IPS DF 6.9 (cell line): Measurements from ENCODE around the gene RASGRP3.

Experiments used
- DNase-seq: peaks from one replicate; pipeline ENCODE4 v3.0.0-alpha.2; 2013; ENCODE audit warnings: low read depth, low spot score
- H3K27ac ChIP-seq: one replicate; pipeline ENCODE4 v1.5.1; 2013; ENCODE audit warnings: low read length, control low read depth
- H3K27me3 ChIP-seq: 2 replicates; pipeline ENCODE4 v1.6.1; 2013; ENCODE audit warnings: mild to moderate bottlenecking, low read length; ENCODE audit not compliant: control insufficient read depth, insufficient read depth
- H3K36me3 ChIP-seq: 2 replicates; pipeline ENCODE4 v1.6.1; 2013; ENCODE audit warnings: low read length; ENCODE audit not compliant: control insufficient read depth, insufficient read depth
- H3K4me1 ChIP-seq: 2 replicates; pipeline ENCODE4 v1.6.1; 2013; ENCODE audit warnings: low read length; ENCODE audit not compliant: control insufficient read depth, insufficient read depth
- H3K4me3 ChIP-seq: 2 replicates; pipeline ENCODE4 v1.5.1; 2013; ENCODE audit warnings: mild to moderate bottlenecking, low read length
- H3K9me3 ChIP-seq: 2 replicates; pipeline ENCODE4 v1.6.1; 2013; ENCODE audit warnings: low read length, inconsistent platforms; ENCODE audit not compliant: control insufficient read depth, insufficient read depth
- WGBS: extraction: QIAGEN DNeasy Blood & Tissue Kit; methylation state at CpG from one replicate; pipeline ENCODE4 v1.1.7; 2013; ENCODE audit warnings: mixed read lengths, missing lambda C conversion rate; ENCODE audit not compliant: insufficient read length, insufficient coverage; 5-methylcytosine and 5-hydroxymethylcytosine counted together

Gene RASGRP3

GRCh38 chr2:33492399-33493134, 16.1 kb downstream of the RASGRP3 start:
- no CpG with 5 or more reads among the region's 6 CpGs for whole genome bisulfite sequencing
- Histone ChIP-seq H3K27me3 (no peaks in the 10 kb centered on the region), H3K27ac (no peak overlapping the region), H3K4me3 (no peak overlapping the region), H3K36me3 (no peaks in the 10 kb centered on the region), H3K9me3 (no peaks in the 10 kb centered on the region), H3K4me1 (no peaks in the 10 kb centered on the region)
- DNase-seq: no peak

GRCh38 chr2:33494155-33494779, 17.8 kb downstream of the RASGRP3 start:
- H3K36me3 ChIP-seq: no peaks in the 10 kb centered on the region
- no peak overlapping the region for H3K4me3 ChIP-seq
- H3K4me1 ChIP-seq: no peaks in the 10 kb centered on the region
- H3K9me3 ChIP-seq: no peaks in the 10 kb centered on the region
- no CpG with 5 or more reads among the region's 10 CpGs for WGBS
- DNase-seq: no peak
- H3K27me3 ChIP-seq: no peaks in the 10 kb centered on the region
- no peak overlapping the region for H3K27ac ChIP-seq

- Histone ChIP-seq H3K4me1 (no peaks in the 10 kb centered on the region), H3K4me3 (no peak overlapping the region), H3K36me3 (no peaks in the 10 kb centered on the region), H3K27ac (no peak overlapping the region), H3K27me3 (no peaks in the 10 kb centered on the region), H3K9me3 (no peaks in the 10 kb centered on the region)
- no CpG with 5 or more reads among the region's 8 CpGs for WGBS
- DNase-seq: no peak
Measured at GRCh38 chr2:33494877-33495641, 18.6 kb downstream of the RASGRP3 start.

DNA sequence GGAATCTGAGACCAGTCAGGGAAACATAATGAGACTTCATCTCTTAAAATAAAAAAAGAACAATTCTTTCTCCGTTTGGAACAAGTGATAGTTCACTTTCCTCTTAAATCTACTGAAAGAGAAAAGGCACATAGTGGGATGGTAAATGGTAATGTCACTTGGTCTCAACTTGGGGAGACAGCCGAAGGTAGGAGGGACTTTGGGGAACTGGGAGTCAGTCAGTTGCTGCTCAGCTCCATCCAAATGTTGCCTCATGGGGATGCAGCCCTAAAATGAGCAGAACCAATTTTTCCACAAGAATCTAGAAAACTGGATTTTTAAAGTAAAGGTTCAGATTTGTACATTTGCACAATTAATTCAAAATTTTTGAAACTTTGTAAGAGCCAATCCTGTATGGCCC, 19.2 kb downstream of the RASGRP3 start:
- Histone ChIP-seq H3K36me3 (no peaks in the 10 kb centered on the region), H3K9me3 (no peaks in the 10 kb centered on the region), H3K27ac (no peak overlapping the region), H3K4me3 (no peak overlapping the region), H3K4me1 (no peaks in the 10 kb centered on the region), H3K27me3 (no peaks in the 10 kb centered on the region)
- WGBS: no CpG with 5 or more reads among the region's 2 CpGs
- DNase-seq: no peak

DNA sequence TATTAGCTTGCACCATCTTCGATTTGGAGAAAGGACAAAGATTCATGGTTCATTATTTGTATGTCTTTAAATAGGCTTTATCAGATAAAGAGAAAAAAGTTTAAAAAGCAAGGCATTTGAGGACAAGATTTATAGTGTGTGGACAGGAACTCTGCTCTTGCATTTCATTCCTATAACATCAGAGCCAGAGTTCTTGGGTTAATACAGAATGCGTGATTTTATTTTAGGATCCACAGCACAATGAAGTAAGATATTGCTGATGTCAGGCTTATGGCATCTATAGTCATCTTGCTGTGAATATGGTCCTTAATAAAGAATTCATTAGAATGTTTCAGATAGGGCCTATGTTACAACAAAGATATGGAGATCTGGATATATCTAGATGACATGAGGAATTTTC, 19.7 kb downstream of the RASGRP3 start:
- Histone ChIP-seq H3K27me3 (no peaks in the 10 kb centered on the region), H3K9me3 (no peaks in the 10 kb centered on the region), H3K4me3 (no peak overlapping the region), H3K36me3 (no peaks in the 10 kb centered on the region), H3K4me1 (no peaks in the 10 kb centered on the region), H3K27ac (no peak overlapping the region)
- no CpG with 5 or more reads among the region's 2 CpGs for WGBS
- DNase-seq: no peak

GRCh38 chr2:33496726-33497125, 20.3 kb downstream of the RASGRP3 start:
- no peaks in the 10 kb centered on the region for H3K4me1 ChIP-seq
- no peaks in the 10 kb centered on the region for H3K36me3 ChIP-seq
- no CpG with 5 or more reads among the region's 2 CpGs for WGBS
- H3K9me3 ChIP-seq: no peaks in the 10 kb centered on the region
- DNase-seq: no peak
- no peaks in the 10 kb centered on the region for H3K27me3 ChIP-seq
- no peak overlapping the region for H3K27ac ChIP-seq
- no peak overlapping the region for H3K4me3 ChIP-seq

- no peaks in the 10 kb centered on the region for H3K36me3 ChIP-seq
- H3K4me1 ChIP-seq: no peaks in the 10 kb centered on the region
- H3K9me3 ChIP-seq: no peaks in the 10 kb centered on the region
- no peaks in the 10 kb centered on the region for H3K27me3 ChIP-seq
- DNase-seq: no peak
- H3K27ac ChIP-seq: no peak overlapping the region
- no peak overlapping the region for H3K4me3 ChIP-seq
Measured at GRCh38 chr2:33497221-33497650, 20.8 kb downstream of the RASGRP3 start.

GRCh38 chr2:33498291-33498956, 22.0 kb downstream of the RASGRP3 start:
- H3K36me3 ChIP-seq: no peaks in the 10 kb centered on the region
- no peak for DNase-seq
- no peaks in the 10 kb centered on the region for H3K27me3 ChIP-seq
- no peak overlapping the region for H3K4me3 ChIP-seq
- no peaks in the 10 kb centered on the region for H3K4me1 ChIP-seq
- WGBS: no CpG with 5 or more reads among the region's 5 CpGs
- H3K9me3 ChIP-seq: no peaks in the 10 kb centered on the region
- H3K27ac ChIP-seq: no peak overlapping the region

DNA sequence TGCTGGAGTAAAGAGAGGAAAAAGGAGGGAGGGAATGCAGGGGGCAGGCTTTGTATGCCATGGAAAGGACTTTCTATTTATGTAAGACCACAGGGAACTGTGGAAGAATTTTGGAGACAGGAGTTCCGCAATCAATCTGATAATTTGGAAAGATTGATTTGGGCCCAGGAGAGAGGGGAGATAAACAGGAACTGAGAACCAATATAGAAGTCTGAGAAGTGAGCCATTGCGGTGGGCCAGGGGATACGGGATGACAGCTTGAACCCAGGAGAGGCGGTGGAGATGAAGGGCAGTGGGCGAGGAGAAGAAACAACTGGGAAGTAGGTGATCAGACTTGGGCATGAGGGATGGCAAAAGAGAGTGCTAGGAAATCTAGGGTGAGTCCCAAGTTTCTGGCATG, 23.7 kb downstream of the RASGRP3 start:
- H3K27me3 ChIP-seq: no peaks in the 10 kb centered on the region
- H3K27ac ChIP-seq: no peak overlapping the region
- H3K9me3 ChIP-seq: no peaks in the 10 kb centered on the region
- no peaks in the 10 kb centered on the region for H3K4me1 ChIP-seq
- no CpG with 5 or more reads among the region's 5 CpGs for WGBS
- H3K4me3 ChIP-seq: no peak overlapping the region
- H3K36me3 ChIP-seq: no peaks in the 10 kb centered on the region
- DNase-seq: no peak

DNA sequence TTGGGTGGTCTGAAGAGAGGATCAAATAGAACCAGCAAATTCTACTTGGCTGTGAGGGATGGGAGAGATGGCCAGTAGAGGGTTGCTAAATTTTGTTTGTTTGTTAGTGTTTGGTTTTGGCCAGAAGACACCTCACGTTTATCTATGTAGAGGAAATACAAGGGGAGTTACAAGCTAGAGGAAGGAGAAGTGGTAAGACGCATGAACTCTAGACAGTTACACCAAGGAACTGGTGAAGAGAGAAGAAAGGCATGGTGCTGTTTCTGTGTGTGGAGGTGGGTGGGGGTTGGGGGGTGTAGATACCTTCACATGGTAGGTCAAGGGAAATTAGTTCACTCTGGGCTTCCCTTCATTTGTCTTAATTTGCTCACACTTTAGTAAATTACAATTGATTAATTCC, 25.6 kb downstream of the RASGRP3 start:
- Histone ChIP-seq H3K9me3 (no peaks in the 10 kb centered on the region), H3K27me3 (no peaks in the 10 kb centered on the region), H3K27ac (no peak overlapping the region), H3K4me3 (no peak overlapping the region), H3K36me3 (no peaks in the 10 kb centered on the region), H3K4me1 (no peaks in the 10 kb centered on the region)
- no CpG with 5 or more reads among the region's 2 CpGs for WGBS
- no peak for DNase-seq
